ENCODE results near the gene REXO5.

Gene REXO5

DNA sequence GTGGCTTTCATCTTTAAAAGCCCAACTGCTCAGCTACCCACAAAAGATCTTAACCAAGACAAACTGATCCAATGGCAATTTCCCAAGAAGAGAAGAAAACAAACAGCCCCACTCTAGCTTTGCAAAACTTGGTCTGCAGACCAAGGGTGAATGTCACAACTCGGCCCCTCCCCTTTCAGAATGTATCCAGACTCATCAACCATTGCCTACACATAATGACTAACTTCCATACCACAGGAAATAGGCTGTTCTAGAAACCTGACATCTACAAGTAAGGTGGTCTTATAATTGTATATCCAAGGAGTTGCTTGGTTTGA lies 77.9 kb downstream of the REXO5 start:
- TF ChIP-seq, protein P1, sequence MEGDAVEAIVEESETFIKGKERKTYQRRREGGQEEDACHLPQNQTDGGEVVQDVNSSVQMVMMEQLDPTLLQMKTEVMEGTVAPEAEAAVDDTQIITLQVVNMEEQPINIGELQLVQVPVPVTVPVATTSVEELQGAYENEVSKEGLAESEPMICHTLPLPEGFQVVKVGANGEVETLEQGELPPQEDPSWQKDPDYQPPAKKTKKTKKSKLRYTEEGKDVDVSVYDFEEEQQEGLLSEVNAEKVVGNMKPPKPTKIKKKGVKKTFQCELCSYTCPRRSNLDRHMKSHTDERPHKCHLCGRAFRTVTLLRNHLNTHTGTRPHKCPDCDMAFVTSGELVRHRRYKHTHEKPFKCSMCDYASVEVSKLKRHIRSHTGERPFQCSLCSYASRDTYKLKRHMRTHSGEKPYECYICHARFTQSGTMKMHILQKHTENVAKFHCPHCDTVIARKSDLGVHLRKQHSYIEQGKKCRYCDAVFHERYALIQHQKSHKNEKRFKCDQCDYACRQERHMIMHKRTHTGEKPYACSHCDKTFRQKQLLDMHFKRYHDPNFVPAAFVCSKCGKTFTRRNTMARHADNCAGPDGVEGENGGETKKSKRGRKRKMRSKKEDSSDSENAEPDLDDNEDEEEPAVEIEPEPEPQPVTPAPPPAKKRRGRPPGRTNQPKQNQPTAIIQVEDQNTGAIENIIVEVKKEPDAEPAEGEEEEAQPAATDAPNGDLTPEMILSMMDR (IDR thresholded peaks at IDR 0.05; ENCODE audit: low read depth, low read length): no peak
- no peak for DNase-seq (ENCODE audit: extremely low read depth, low read depth)

DNA sequence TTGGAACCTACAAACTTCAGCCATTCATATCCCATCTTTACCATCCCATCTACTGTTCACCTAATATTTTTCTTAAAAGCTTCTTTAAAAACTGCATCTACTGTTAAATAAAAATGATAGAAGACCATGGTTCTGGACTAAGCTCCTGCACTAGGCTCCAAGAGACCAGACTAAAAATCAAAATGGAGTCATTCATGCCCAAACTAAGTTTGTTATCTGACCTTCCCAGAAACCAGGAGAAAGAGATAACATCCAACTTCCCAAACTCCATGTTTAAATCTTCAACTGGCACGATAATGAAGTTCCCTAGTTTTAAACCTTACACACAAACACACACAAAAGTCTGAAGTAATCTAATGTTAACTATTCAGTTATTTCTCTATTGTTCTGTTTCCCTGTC lies 80.0 kb downstream of the REXO5 start:
- DNase-seq (ENCODE audit: extremely low read depth, low read depth): no peak
- TF ChIP-seq, protein P1 (IDR thresholded peaks at IDR 0.05; ENCODE audit: low read depth, low read length): no peak

DNA sequence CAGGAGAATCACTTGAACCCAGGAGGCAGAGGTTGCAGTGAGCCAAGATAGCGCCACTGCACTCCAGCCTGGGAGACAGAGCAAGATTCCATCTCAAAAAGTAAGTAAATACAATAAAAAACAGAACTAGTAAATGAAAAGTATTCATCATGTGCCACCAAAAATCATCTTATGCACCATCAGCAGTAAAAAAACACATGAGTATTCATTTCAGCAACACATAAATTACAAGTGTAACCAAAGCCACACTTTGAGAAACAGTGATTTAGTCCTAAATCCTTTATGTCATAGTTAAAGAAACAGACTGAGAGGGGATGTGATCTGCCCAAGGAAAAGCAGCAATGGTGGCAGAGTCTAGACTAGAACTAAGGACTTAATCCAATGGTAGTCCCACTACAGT lies 80.9 kb downstream of the REXO5 start:
- TF ChIP-seq, protein P1 (IDR thresholded peaks at IDR 0.05; ENCODE audit: low read depth, low read length): no peak
- DNase-seq (ENCODE audit: extremely low read depth, low read depth): no peak

DNA sequence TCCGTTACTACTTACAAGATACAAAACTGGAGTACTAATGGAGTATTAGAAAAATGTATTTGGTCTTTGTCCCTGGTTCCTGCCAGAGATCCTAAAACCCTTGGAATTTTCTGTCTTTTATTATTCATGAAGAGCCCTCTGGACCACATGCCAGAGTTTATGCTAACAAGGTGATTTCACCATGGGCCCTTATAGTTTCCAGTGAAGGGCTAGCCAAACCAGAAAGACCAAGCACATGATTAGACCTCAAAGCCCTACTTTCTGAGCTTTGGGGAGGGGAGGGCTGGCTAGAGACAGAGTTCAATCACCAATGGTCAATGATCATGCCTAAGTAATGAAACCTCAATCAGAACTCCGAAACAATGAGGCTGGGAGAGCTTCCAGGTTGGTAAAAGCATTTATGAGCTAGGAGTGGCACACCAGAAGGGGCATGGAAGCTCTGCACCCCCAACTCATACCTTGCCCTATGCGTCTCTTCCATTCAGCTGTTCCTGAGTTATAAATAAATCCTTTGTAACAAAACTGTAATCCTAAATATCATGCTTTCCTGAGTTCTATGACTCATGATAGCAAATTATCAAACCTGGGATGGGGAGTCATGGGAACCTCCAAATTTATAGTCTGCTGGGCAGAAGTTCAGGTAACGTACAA lies 83.4 kb downstream of the REXO5 start:
- TF ChIP-seq, protein P1 (IDR thresholded peaks at IDR 0.05; ENCODE audit: low read depth, low read length): no peak

DNA sequence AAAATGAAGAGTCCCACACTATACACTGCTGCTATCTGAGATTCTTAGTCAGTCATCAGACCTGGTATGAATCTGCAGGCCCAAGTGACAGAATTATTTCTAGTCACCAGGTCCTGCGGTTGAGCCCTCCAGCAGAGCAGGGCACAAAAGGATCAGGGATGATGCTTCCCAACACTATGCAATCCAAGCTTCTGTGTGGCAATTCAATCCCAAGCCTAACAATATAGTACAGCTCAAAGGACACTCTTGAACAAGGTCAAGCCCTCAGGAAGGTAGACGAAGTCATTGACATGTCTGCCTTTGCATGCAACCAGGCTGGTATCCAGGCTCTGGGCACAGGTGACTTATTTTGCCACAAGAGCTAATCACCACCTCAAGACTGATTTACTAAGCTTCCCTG lies 88.1 kb downstream of the REXO5 start:
- TF ChIP-seq, protein P1 (IDR thresholded peaks at IDR 0.05; ENCODE audit: low read depth, low read length): no peak
- no peak for DNase-seq (ENCODE audit: extremely low read depth, low read depth)

More for the DNA sequence above, 83.4 kb downstream of the REXO5 start:
- DNase-seq (ENCODE audit: extremely low read depth, low read depth): no peak

DNA sequence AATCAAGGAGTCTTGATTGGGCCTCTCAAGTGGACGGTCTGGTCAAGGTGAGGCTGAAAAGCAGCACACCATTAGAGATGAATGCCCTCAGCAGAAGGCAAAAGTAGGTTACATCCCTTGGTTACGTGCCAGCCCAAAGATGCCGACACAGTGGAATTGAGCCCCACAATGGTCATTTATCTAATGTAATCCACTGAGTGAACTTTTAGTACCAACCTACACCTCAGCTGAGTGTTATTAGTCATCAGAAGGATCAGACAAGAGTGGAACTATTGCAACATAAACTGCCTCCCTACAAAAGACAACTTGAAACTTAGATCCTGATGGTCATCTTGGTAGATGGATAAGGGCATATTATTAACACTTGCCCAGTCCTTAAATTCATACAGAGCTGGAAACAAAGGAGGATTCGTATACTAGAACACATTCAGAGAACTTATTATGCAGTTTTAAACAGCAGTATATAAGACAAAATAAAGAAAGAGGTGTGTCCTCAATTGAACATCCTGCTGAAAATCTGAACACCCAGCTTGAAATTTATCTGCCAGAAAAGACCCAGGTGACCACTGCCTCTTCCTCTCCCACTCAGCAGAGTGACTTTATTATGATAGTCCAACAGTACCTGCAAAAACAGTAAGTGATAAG lies 91.0 kb downstream of the REXO5 start:
- TF ChIP-seq, protein P1 (IDR thresholded peaks at IDR 0.05; ENCODE audit: low read depth, low read length): no peak
- no peak for DNase-seq (ENCODE audit: extremely low read depth, low read depth)

DNA sequence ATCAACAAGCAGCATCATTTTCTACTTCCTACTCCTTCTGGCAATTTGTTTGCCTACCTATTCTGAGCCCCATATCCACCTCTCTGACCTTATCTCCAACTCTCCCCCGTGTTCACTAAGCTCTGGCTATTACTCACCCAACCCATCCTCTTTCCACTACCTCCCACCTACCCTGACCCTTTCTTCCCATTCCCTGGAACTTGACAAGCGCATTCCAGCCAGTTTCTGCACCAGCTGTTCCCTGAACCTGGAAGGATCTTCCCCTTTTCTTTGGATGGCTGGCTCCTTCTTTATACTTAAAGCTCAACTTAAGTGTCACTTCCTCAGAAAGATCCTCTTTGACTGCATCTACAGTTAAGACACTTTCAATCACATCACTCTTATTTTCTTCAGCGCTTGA lies 91.6 kb downstream of the REXO5 start:
- TF ChIP-seq, protein P1 (IDR thresholded peaks at IDR 0.05; ENCODE audit: low read depth, low read length): no peak
- DNase-seq (ENCODE audit: extremely low read depth, low read depth): no peak

Measured in AG09319 (cell line).